ENCODE results near the gene RHOT1.
"Not testable (repeated sequence)": the region's sequence is repeated elsewhere in the genome, so short reads cannot be mapped to it uniquely, and the experiment has no call there.

RHOT1 gene

GRCh38 chr17:32227910-32228309 lies 85.6 kb downstream of the RHOT1 start:
- DNase-seq (ENCODE audit: low spot score) = no peak

- no peak for DNase-seq (ENCODE audit: low spot score)
Observed at GRCh38 chr17:32235588-32235987, 93.3 kb downstream of the RHOT1 start.

GRCh38 chr17:32239456-32239855 lies 97.2 kb downstream of the RHOT1 start:
- no peak for DNase-seq (ENCODE audit: low spot score)

- DNase-seq (ENCODE audit: low spot score) = no peak
Observed at GRCh38 chr17:32240750-32241149, 98.4 kb downstream of the RHOT1 start.

GRCh38 chr17:32241640-32242039 lies 99.3 kb downstream of the RHOT1 start:
- no peak for DNase-seq (ENCODE audit: low spot score)

GRCh38 chr17:32249475-32249874 lies 107.2 kb downstream of the RHOT1 start:
- no peak for DNase-seq (ENCODE audit: low spot score)

GRCh38 chr17:32253117-32253611 lies 110.9 kb downstream of the RHOT1 start:
- DNase-seq (ENCODE audit: low spot score) = peak; percentile 78

GRCh38 chr17:32256012-32256700 lies 113.9 kb downstream of the RHOT1 start:
- no peak for DNase-seq (ENCODE audit: low spot score)

GRCh38 chr17:32256701-32257019 lies 114.4 kb downstream of the RHOT1 start:
- DNase-seq (ENCODE audit: low spot score) = no peak

- no peak for DNase-seq (ENCODE audit: low spot score)
Observed at GRCh38 chr17:32258383-32259140, 116.3 kb downstream of the RHOT1 start.

- DNase-seq (ENCODE audit: low spot score) = no peak
Observed at GRCh38 chr17:32259586-32259985, 117.3 kb downstream of the RHOT1 start.

GRCh38 chr17:32261417-32261736 lies 119.1 kb downstream of the RHOT1 start:
- no peak for DNase-seq (ENCODE audit: low spot score)

GRCh38 chr17:32261936-32262510 lies 119.7 kb downstream of the RHOT1 start:
- no peak for DNase-seq (ENCODE audit: low spot score)

GRCh38 chr17:32263515-32263914 lies 121.2 kb downstream of the RHOT1 start:
- not testable (repeated sequence) for DNase-seq (ENCODE audit: low spot score)

- DNase-seq (ENCODE audit: low spot score) = no peak
Observed at GRCh38 chr17:32264140-32264799, 122.0 kb downstream of the RHOT1 start.

- no peak for DNase-seq (ENCODE audit: low spot score)
Observed at GRCh38 chr17:32264823-32265191, 122.5 kb downstream of the RHOT1 start.

GRCh38 chr17:32265192-32265923 lies 123.1 kb downstream of the RHOT1 start, which contains the start of gene RHBDL3:
TSS of gene RHBDL3 (plus strand) at chr17:32265832. CDS start at chr17:32266190, 358 bp downstream.
- no peak for DNase-seq (ENCODE audit: low spot score)

- DNase-seq (ENCODE audit: low spot score) = no peak
Observed at GRCh38 chr17:32266051-32266388, 123.7 kb downstream of the RHOT1 start.

GRCh38 chr17:32266389-32267301 lies 124.3 kb downstream of the RHOT1 start:
- DNase-seq (ENCODE audit: low spot score) = no peak

GRCh38 chr17:32267690-32268205 lies 125.4 kb downstream of the RHOT1 start:
- DNase-seq (ENCODE audit: low spot score) = peak; percentile 69
